HEK293 (cell line): ENCODE measurements around the gene SLC35E1.

ENCODE experiments used
- ATF2 ChIP-seq: fragments of 450-650 bp; formaldehyde crosslinking; IDR thresholded peaks from 2 replicates; pipeline ENCODE4 v1.5.1; 2016; ENCODE audit warnings: missing biosample characterization, missing genetic modification characterization, low read depth
- CTCF ChIP-seq: fragments of 450-650 bp; formaldehyde crosslinking; IDR thresholded peaks from 2 replicates; pipeline ENCODE4 v1.5.1; 2016; ENCODE audit warnings: missing biosample characterization, missing genetic modification characterization
- GLIS2 ChIP-seq: fragments of 450-650 bp; formaldehyde crosslinking; IDR thresholded peaks from 2 replicates; pipeline ENCODE4 v1.5.1; 2016; ENCODE audit warnings: missing biosample characterization, missing genetic modification characterization
- KLF8 ChIP-seq: fragments of 450-650 bp; formaldehyde crosslinking; IDR thresholded peaks from 2 replicates; pipeline ENCODE4 v1.5.1; 2016; ENCODE audit warnings: missing biosample characterization, missing genetic modification characterization
- SCRT2 ChIP-seq: fragments of 450-650 bp; formaldehyde crosslinking; IDR thresholded peaks from 2 replicates; pipeline ENCODE4 v1.5.1; 2016; ENCODE audit warnings: missing biosample characterization, missing genetic modification characterization
- WT1 ChIP-seq: fragments of 450-650 bp; formaldehyde crosslinking; IDR thresholded peaks from 2 replicates; pipeline ENCODE4 v1.5.1; 2016; ENCODE audit warnings: missing biosample characterization, missing genetic modification characterization
- ZBTB1 ChIP-seq: fragments of 450-650 bp; formaldehyde crosslinking; IDR thresholded peaks from 2 replicates; pipeline ENCODE4 v1.5.1; 2016; ENCODE audit warnings: missing biosample characterization, missing genetic modification characterization
- ZBTB21 ChIP-seq: fragments of 450-650 bp; formaldehyde crosslinking; IDR thresholded peaks from 2 replicates; pipeline ENCODE4 v1.5.1; 2017; ENCODE audit warnings: missing biosample characterization, missing genetic modification characterization
- ZNF114 ChIP-seq: fragments of 450-650 bp; formaldehyde crosslinking; IDR thresholded peaks from 2 replicates; pipeline ENCODE4 v1.5.0; 2017; ENCODE audit warnings: missing biosample characterization, missing genetic modification characterization
- ZNF133 ChIP-seq: fragments of 450-650 bp; formaldehyde crosslinking; IDR thresholded peaks from 2 replicates; pipeline ENCODE4 v1.5.1; 2016; ENCODE audit warnings: missing biosample characterization, missing genetic modification characterization
- ZNF140 ChIP-seq: fragments of 450-650 bp; formaldehyde crosslinking; IDR thresholded peaks from 2 replicates; pipeline ENCODE4 v1.5.1; 2016; ENCODE audit warnings: missing biosample characterization, missing genetic modification characterization
- ZNF18 ChIP-seq: fragments of 450-650 bp; formaldehyde crosslinking; IDR thresholded peaks from 2 replicates; pipeline ENCODE4 v1.5.1; 2016; ENCODE audit warnings: missing biosample characterization, missing genetic modification characterization
- ZNF214 ChIP-seq: fragments of 450-650 bp; formaldehyde crosslinking; IDR thresholded peaks from 2 replicates; pipeline ENCODE4 v1.5.1; 2017; ENCODE audit warnings: missing biosample characterization, mild to moderate bottlenecking, missing genetic modification characterization, borderline replicate concordance
- ZNF223 ChIP-seq: fragments of 450-650 bp; formaldehyde crosslinking; IDR thresholded peaks from 2 replicates; pipeline ENCODE4 v1.5.1; 2016; ENCODE audit warnings: missing biosample characterization, missing genetic modification characterization
- ZNF248 ChIP-seq: fragments of 450-650 bp; formaldehyde crosslinking; IDR thresholded peaks from 2 replicates; pipeline ENCODE4 v1.5.1; 2017; ENCODE audit warnings: missing biosample characterization, missing genetic modification characterization
- ZNF280D ChIP-seq: fragments of 450-650 bp; formaldehyde crosslinking; IDR thresholded peaks from 2 replicates; pipeline ENCODE4 v1.5.1; 2016; ENCODE audit warnings: missing biosample characterization, missing genetic modification characterization
- ZNF391 ChIP-seq: fragments of 450-650 bp; formaldehyde crosslinking; IDR thresholded peaks from 2 replicates; pipeline ENCODE4 v1.5.1; 2016; ENCODE audit warnings: low read depth, missing biosample characterization, missing genetic modification characterization, borderline replicate concordance
- ZNF449 ChIP-seq: fragments of 450-650 bp; formaldehyde crosslinking; IDR thresholded peaks from 2 replicates; pipeline ENCODE4 v1.5.1; 2017; ENCODE audit warnings: missing biosample characterization, mild to moderate bottlenecking, missing genetic modification characterization, moderate library complexity
- ZNF488 ChIP-seq: fragments of 450-650 bp; formaldehyde crosslinking; IDR thresholded peaks from 2 replicates; pipeline ENCODE4 v1.5.1; 2016; ENCODE audit warnings: missing biosample characterization, missing genetic modification characterization
- ZNF501 ChIP-seq: fragments of 450-650 bp; formaldehyde crosslinking; IDR thresholded peaks from 2 replicates; pipeline ENCODE4 v1.5.1; 2016; ENCODE audit warnings: missing biosample characterization, missing genetic modification characterization
- ZNF580 ChIP-seq: fragments of 450-650 bp; formaldehyde crosslinking; IDR thresholded peaks from 2 replicates; pipeline ENCODE4 v1.5.1; 2016; ENCODE audit warnings: missing biosample characterization, missing genetic modification characterization
- ZNF585B ChIP-seq: fragments of 450-650 bp; formaldehyde crosslinking; IDR thresholded peaks from 2 replicates; pipeline ENCODE4 v1.5.1; 2016; ENCODE audit warnings: missing biosample characterization, missing genetic modification characterization
- ZNF600 ChIP-seq: fragments of 450-650 bp; formaldehyde crosslinking; IDR thresholded peaks from 2 replicates; pipeline ENCODE4 v1.5.1; 2016; ENCODE audit warnings: missing biosample characterization, missing genetic modification characterization
- ZNF654 ChIP-seq: fragments of 450-650 bp; formaldehyde crosslinking; IDR thresholded peaks from 2 replicates; pipeline ENCODE4 v1.5.1; 2016; ENCODE audit warnings: low read depth, missing biosample characterization, missing genetic modification characterization
- ZNF785 ChIP-seq: fragments of 450-650 bp; formaldehyde crosslinking; IDR thresholded peaks from 2 replicates; pipeline ENCODE4 v1.5.1; 2016; ENCODE audit warnings: missing biosample characterization, missing genetic modification characterization
- ZNF830 ChIP-seq: fragments of 450-650 bp; IDR thresholded peaks from 2 replicates; pipeline ENCODE4 v1.5.0; 2018; ENCODE audit warnings: missing biosample characterization, missing genetic modification characterization, low read depth, mild to moderate bottlenecking, moderate library complexity
- ZSCAN23 ChIP-seq: fragments of 450-650 bp; formaldehyde crosslinking; IDR thresholded peaks from 2 replicates; pipeline ENCODE4 v1.5.1; 2016; ENCODE audit warnings: missing biosample characterization, missing genetic modification characterization
- ZSCAN5A ChIP-seq: fragments of 450-650 bp; formaldehyde crosslinking; IDR thresholded peaks from 2 replicates; pipeline ENCODE4 v1.5.1; 2016; ENCODE audit warnings: missing biosample characterization, missing genetic modification characterization

The SLC35E1 gene

GRCh38 chr19:16584248-16585093, 12.3 kb upstream of the SLC35E1 start (continued):
- no peak for TF ChIP-seq CTCF (tag by site-specific recombination)
- TF ChIP-seq ZNF223: no peak
- no peak for TF ChIP-seq ZNF114 (tag by site-specific recombination)
- TF ChIP-seq ZNF248: no peak
- TF ChIP-seq ZNF785: no peak
- TF ChIP-seq ZNF18 (tag by site-specific recombination): no peak
- no peak for TF ChIP-seq WT1 (tag by site-specific recombination)
- TF ChIP-seq ZNF488 (tag by site-specific recombination): no peak
- no peak for TF ChIP-seq ZNF501 (tag by site-specific recombination)
- TF ChIP-seq ZNF580 (tag by site-specific recombination): no peak
- TF ChIP-seq ZNF600 (tag by site-specific recombination): peak; percentile 76
- no peak for TF ChIP-seq ZBTB1 (tag by site-specific recombination)
- TF ChIP-seq ZBTB21 (tag by site-specific recombination): no peak
- TF ChIP-seq ZNF585B: no peak
- TF ChIP-seq ZNF280D (tag by site-specific recombination): no peak
- TF ChIP-seq ZSCAN23 (tag by site-specific recombination): 0 out of 2 replicates have a peak, but pooled peaks have one; percentile 26
- peak; percentile 68 for TF ChIP-seq GLIS2 (tag by site-specific recombination)
- no peak for TF ChIP-seq ZNF449 (tag by site-specific recombination)
- TF ChIP-seq SCRT2 (tag by site-specific recombination): no peak
- no peak for TF ChIP-seq ZSCAN5A
- no peak for TF ChIP-seq ZNF391 (tag by site-specific recombination)
- TF ChIP-seq ATF2 (tag by site-specific recombination): 0 out of 2 replicates have a peak, but pooled peaks have one; percentile 29
- TF ChIP-seq ZNF654 (tag by site-specific recombination): no peak
- no peak for TF ChIP-seq KLF8 (tag by site-specific recombination)
- TF ChIP-seq ZNF140 (tag by site-specific recombination): no peak
- TF ChIP-seq ZNF830: no peak
- no peak for TF ChIP-seq ZNF214 (tag by site-specific recombination)
- TF ChIP-seq ZNF133 (tag by site-specific recombination): no peak
